MM.1S (cell line): Measurements from ENCODE around the gene PLEKHG5.

Experiments used
- EZH2 ChIP-seq: fragments of 300-600 bp; sonication (generic); optimal IDR thresholded peaks from 2 replicates; pipeline ENCODE3; 2017; ENCODE audit warnings: low read depth, mild to moderate bottlenecking, antibody characterized with exemption, low read length, mixed read lengths
- EZH2phosphoT487 ChIP-seq: fragments of 300-600 bp; sonication (generic); IDR thresholded peaks from 2 replicates; pipeline ENCODE4 v1.6.1; 2018; ENCODE audit warnings: antibody characterized with exemption, low read length
- TF ChIP-seq, protein P1 (sequence below): fragments of 300-600 bp; sonication (generic); IDR thresholded peaks from 2 replicates; pipeline ENCODE4 v1.5.1; 2016; ENCODE audit warnings: antibody characterized with exemption, low read length, mixed read lengths

DNA sequence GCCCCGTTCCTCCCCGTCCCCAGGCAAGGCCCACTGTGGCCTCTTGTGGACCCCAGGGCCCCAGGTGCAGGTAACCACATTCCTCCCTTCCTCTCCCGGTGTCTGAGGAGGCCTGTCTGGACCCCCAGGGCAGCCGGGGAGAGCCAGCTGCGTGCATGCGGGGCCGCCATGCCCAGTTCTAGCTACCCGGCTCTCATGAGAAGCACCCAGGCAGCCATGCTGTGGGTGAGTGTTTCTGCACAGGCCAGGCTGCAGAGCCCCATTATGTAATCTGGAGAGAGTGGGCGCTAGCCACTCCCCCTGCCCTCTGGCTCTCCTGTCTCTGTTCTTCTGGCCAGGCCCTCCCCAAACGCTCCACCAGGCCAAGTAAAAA is 18.4 kb upstream of the PLEKHG5 start:
- TF ChIP-seq, protein P1, sequence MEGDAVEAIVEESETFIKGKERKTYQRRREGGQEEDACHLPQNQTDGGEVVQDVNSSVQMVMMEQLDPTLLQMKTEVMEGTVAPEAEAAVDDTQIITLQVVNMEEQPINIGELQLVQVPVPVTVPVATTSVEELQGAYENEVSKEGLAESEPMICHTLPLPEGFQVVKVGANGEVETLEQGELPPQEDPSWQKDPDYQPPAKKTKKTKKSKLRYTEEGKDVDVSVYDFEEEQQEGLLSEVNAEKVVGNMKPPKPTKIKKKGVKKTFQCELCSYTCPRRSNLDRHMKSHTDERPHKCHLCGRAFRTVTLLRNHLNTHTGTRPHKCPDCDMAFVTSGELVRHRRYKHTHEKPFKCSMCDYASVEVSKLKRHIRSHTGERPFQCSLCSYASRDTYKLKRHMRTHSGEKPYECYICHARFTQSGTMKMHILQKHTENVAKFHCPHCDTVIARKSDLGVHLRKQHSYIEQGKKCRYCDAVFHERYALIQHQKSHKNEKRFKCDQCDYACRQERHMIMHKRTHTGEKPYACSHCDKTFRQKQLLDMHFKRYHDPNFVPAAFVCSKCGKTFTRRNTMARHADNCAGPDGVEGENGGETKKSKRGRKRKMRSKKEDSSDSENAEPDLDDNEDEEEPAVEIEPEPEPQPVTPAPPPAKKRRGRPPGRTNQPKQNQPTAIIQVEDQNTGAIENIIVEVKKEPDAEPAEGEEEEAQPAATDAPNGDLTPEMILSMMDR: no peak
- TF ChIP-seq EZH2phosphoT487 (no peak), EZH2 (no peak)
